ENCODE measurements around the gene ELAVL2.

The ELAVL2 gene

GRCh38 chr9:23826120-23826629 lies at the start of gene ELAVL2:
Gene ELAVL2 (minus strand): TSS chr9:23826240. CDS start chr9:23762234, 64,006 bp downstream.
- TF ChIP-seq ZFX (IDR thresholded peaks at IDR 0.05; ENCODE audit: borderline replicate concordance) (no peak), CTCF (IDR thresholded peaks at IDR 0.05) (no peak)
- peak within 1 kb of the TSS; percentile 62 for H3K27ac ChIP-seq

GRCh38 chr9:23858234-23858633 lies 32.2 kb upstream of the ELAVL2 start:
- H3K27ac ChIP-seq, result no peak overlapping the region
- TF ChIP-seq CTCF (IDR thresholded peaks at IDR 0.05), result no peak
- TF ChIP-seq ZFX (IDR thresholded peaks at IDR 0.05; ENCODE audit: borderline replicate concordance), result no peak

- H3K27ac ChIP-seq, result no peak overlapping the region
- TF ChIP-seq ZFX (IDR thresholded peaks at IDR 0.05; ENCODE audit: borderline replicate concordance) (no peak), CTCF (IDR thresholded peaks at IDR 0.05) (no peak)
Measured at GRCh38 chr9:23855873-23856604, 30.0 kb upstream of the ELAVL2 start.

- TF ChIP-seq ZFX (IDR thresholded peaks at IDR 0.05; ENCODE audit: borderline replicate concordance) (no peak), CTCF (IDR thresholded peaks at IDR 0.05) (no peak)
- H3K27ac ChIP-seq, result peak overlapping the region; percentile 47
Measured at GRCh38 chr9:23850690-23851629, 24.9 kb upstream of the ELAVL2 start.

GRCh38 chr9:23850242-23850689 lies 24.2 kb upstream of the ELAVL2 start:
- TF ChIP-seq ZFX (IDR thresholded peaks at IDR 0.05; ENCODE audit: borderline replicate concordance) (no peak), CTCF (IDR thresholded peaks at IDR 0.05) (no peak)
- peak overlapping the region; percentile 47 for H3K27ac ChIP-seq

GRCh38 chr9:23849379-23850035 lies 23.5 kb upstream of the ELAVL2 start:
- no peak overlapping the region for H3K27ac ChIP-seq
- TF ChIP-seq CTCF (IDR thresholded peaks at IDR 0.05) (no peak), ZFX (IDR thresholded peaks at IDR 0.05; ENCODE audit: borderline replicate concordance) (no peak)

Data from 22Rv1 (cell line).